Subcutaneous abdominal adipose tissue (tissue), 5 donors: ENCODE data around the gene SLC22A6.

ENCODE experiments used
- H3K27ac ChIP-seq: one replicate; pipeline ENCODE4 v1.7.0; 2013; ENCODE audit warnings: low read depth, mild to moderate bottlenecking, inconsistent platforms, low read length, moderate library complexity
- H3K27me3 ChIP-seq, 5 donors: one replicate each; pipeline ENCODE4 v1.7.0; 2013; ENCODE audit warnings: low read length in 5 of 5, inconsistent platforms in 1 of 5; ENCODE audit not compliant: control insufficient read depth in 5 of 5, insufficient read depth in 4 of 5
- H3K36me3 ChIP-seq, 5 donors: one replicate each; pipeline ENCODE4 v1.7.0; 2013; ENCODE audit warnings: low read length in 5 of 5; ENCODE audit not compliant: control insufficient read depth in 5 of 5, insufficient read depth in 5 of 5
- H3K4me1 ChIP-seq, 5 donors: one replicate each; pipeline ENCODE4 v1.7.0; 2013; ENCODE audit warnings: low read length in 5 of 5, mild to moderate bottlenecking in 3 of 5, moderate library complexity in 1 of 5; ENCODE audit not compliant: control insufficient read depth in 5 of 5, insufficient read depth in 5 of 5
- H3K4me3 ChIP-seq, 5 donors: one replicate each; pipeline ENCODE4 v1.7.0; 2013; ENCODE audit warnings: low read length in 5 of 5, low read depth in 1 of 5
- H3K9ac ChIP-seq, 5 donors: one replicate each; pipeline ENCODE4 v1.7.0; 2013; ENCODE audit warnings: low read length in 5 of 5, mild to moderate bottlenecking in 4 of 5, moderate library complexity in 3 of 5
- H3K9me3 ChIP-seq, 5 donors: one replicate each; pipeline ENCODE4 v1.7.0; 2013; ENCODE audit warnings: low read length in 5 of 5; ENCODE audit not compliant: control insufficient read depth in 5 of 5
- donor health status: healthy.
- donor health status: healthy.
- donor health status: healthy.
- donor health status: healthy.
- donor health status: healthy.

SLC22A6 gene, protein sequence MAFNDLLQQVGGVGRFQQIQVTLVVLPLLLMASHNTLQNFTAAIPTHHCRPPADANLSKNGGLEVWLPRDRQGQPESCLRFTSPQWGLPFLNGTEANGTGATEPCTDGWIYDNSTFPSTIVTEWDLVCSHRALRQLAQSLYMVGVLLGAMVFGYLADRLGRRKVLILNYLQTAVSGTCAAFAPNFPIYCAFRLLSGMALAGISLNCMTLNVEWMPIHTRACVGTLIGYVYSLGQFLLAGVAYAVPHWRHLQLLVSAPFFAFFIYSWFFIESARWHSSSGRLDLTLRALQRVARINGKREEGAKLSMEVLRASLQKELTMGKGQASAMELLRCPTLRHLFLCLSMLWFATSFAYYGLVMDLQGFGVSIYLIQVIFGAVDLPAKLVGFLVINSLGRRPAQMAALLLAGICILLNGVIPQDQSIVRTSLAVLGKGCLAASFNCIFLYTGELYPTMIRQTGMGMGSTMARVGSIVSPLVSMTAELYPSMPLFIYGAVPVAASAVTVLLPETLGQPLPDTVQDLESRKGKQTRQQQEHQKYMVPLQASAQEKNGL

GRCh38 chr11:62984451-62984991, at the start of gene SLC22A6:
Gene SLC22A6 (minus strand): TSS chr11:62984967. CDS start chr11:62984690, 277 bp downstream.
- H3K36me3 ChIP-seq = no peaks in the 10 kb centered on the region
- peaks cover 0 to 6% (median 0%) of the 10 kb centered on the region in 5 donors for H3K4me1 ChIP-seq
- H3K9ac ChIP-seq = no peak within 1 kb of the TSS
- H3K27ac ChIP-seq = no peak within 1 kb of the TSS
- H3K9me3 ChIP-seq = no peaks in the 10 kb centered on the region
- H3K4me3 ChIP-seq = no peak within 1 kb of the TSS
- peaks cover 0 to 8% (median 2%) of the 10 kb centered on the region in 5 donors for H3K27me3 ChIP-seq

DNA sequence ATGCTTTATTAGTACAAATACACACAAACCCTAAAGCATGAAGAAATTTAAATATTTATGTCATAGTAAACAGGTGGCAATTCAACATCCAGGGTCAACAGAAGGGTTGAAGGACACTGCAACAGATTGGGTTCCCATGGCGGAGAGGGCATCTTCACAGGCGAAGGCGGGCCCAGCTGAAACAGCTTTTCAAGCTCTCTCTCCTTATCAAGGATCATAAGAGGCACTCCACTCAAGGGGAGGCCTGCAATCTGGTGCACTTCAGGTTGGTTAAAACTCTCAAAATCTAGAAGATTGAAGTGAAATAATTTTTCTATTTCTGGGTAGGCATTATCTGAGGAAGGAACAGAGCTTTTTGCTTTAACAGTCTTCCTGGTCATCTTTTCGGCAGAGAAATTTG, 47.7 kb upstream of the SLC22A6 start:
- H3K27me3 ChIP-seq = no peaks in the 10 kb centered on the region
- H3K4me1 ChIP-seq = peaks cover 0 to 4% (median 0%) of the 10 kb centered on the region in 5 donors
- H3K4me3 ChIP-seq = no peak overlapping the region

GRCh38 chr11:63023841-63024648, 39.3 kb upstream of the SLC22A6 start:
- peak overlapping the region in 2 of 5 donors; percentile 41 to 46 for H3K4me3 ChIP-seq
- H3K9ac ChIP-seq = peak overlapping the region in 1 of 5 donors; percentile 43
- no peaks in the 10 kb centered on the region for H3K36me3 ChIP-seq
- H3K4me1 ChIP-seq = peaks cover 0 to 10% (median 6%) of the 10 kb centered on the region in 5 donors
- no peaks in the 10 kb centered on the region for H3K9me3 ChIP-seq
- H3K27ac ChIP-seq = no peak overlapping the region
- peaks cover 0 to 3% (median 2%) of the 10 kb centered on the region in 5 donors for H3K27me3 ChIP-seq

More for the DNA sequence above, 47.7 kb upstream of the SLC22A6 start:
- H3K9me3 ChIP-seq = peaks cover 0 to 4% (median 0%) of the 10 kb centered on the region in 5 donors
- H3K27ac ChIP-seq = no peak overlapping the region
- H3K36me3 ChIP-seq = no peaks in the 10 kb centered on the region
- H3K9ac ChIP-seq = no peak overlapping the region

GRCh38 chr11:63023222-63023814, 38.6 kb upstream of the SLC22A6 start:
- H3K4me1 ChIP-seq = peaks cover 0 to 10% (median 6%) of the 10 kb centered on the region in 5 donors
- H3K9me3 ChIP-seq = no peaks in the 10 kb centered on the region
- H3K4me3 ChIP-seq = peak overlapping the region in 2 of 5 donors; percentile 41 to 46
- H3K27me3 ChIP-seq = peaks cover 0 to 10% (median 7%) of the 10 kb centered on the region in 5 donors
- H3K9ac ChIP-seq = peak overlapping the region in 1 of 5 donors; percentile 43
- H3K36me3 ChIP-seq = no peaks in the 10 kb centered on the region
- H3K27ac ChIP-seq = no peak overlapping the region

GRCh38 chr11:63022441-63022840, 37.7 kb upstream of the SLC22A6 start:
- H3K27me3 ChIP-seq = peaks cover 0 to 10% (median 8%) of the 10 kb centered on the region in 5 donors
- no peak overlapping the region for H3K9ac ChIP-seq
- no peak overlapping the region for H3K4me3 ChIP-seq
- H3K27ac ChIP-seq = no peak overlapping the region
- H3K9me3 ChIP-seq = no peaks in the 10 kb centered on the region
- peaks cover 0 to 10% (median 6%) of the 10 kb centered on the region in 5 donors for H3K4me1 ChIP-seq
- no peaks in the 10 kb centered on the region for H3K36me3 ChIP-seq

GRCh38 chr11:63020671-63021291, 36.0 kb upstream of the SLC22A6 start:
- Histone ChIP-seq H3K36me3 (no peaks in the 10 kb centered on the region), H3K4me1 (peaks cover 0 to 16% (median 10%) of the 10 kb centered on the region in 5 donors), H3K27me3 (peaks cover 4 to 17% (median 12%) of the 10 kb centered on the region in 5 donors), H3K9ac (no peak overlapping the region), H3K9me3 (no peaks in the 10 kb centered on the region), H3K27ac (no peak overlapping the region), H3K4me3 (no peak overlapping the region)

GRCh38 chr11:63019506-63019905, 34.7 kb upstream of the SLC22A6 start:
- Histone ChIP-seq H3K27ac (no peak overlapping the region), H3K9ac (peak overlapping the region in 1 of 5 donors; percentile 17), H3K36me3 (no peaks in the 10 kb centered on the region), H3K27me3 (peaks cover 7 to 17% (median 16%) of the 10 kb centered on the region in 5 donors), H3K9me3 (no peaks in the 10 kb centered on the region), H3K4me1 (peaks cover 0 to 18% (median 10%) of the 10 kb centered on the region in 5 donors), H3K4me3 (no peak overlapping the region)

- no peaks in the 10 kb centered on the region for H3K9me3 ChIP-seq
- H3K9ac ChIP-seq = no peak overlapping the region
- H3K27me3 ChIP-seq = peaks cover 7 to 23% (median 17%) of the 10 kb centered on the region in 5 donors
- no peak overlapping the region for H3K27ac ChIP-seq
- H3K36me3 ChIP-seq = no peaks in the 10 kb centered on the region
- peaks cover 0 to 12% (median 3%) of the 10 kb centered on the region in 5 donors for H3K4me1 ChIP-seq
- H3K4me3 ChIP-seq = no peak overlapping the region
Observed at GRCh38 chr11:63017306-63017974, 32.7 kb upstream of the SLC22A6 start.
